Ishikawa (cell line): Measurements from ENCODE around the gene TMEM131.

Source experiments
- CEBPB ChIP-seq: IDR thresholded peaks from 2 replicates; pipeline ENCODE4 v1.6.1; 2012
- EP300 ChIP-seq: IDR thresholded peaks from 2 replicates; pipeline ENCODE4 v1.6.1; 2012; ENCODE audit warnings: borderline replicate concordance
- NFIC ChIP-seq: IDR thresholded peaks from 2 replicates; pipeline ENCODE4 v1.6.1; 2012
- TAF1 ChIP-seq: IDR thresholded peaks from 2 replicates; pipeline ENCODE4 v1.6.1; 2012; ENCODE audit warnings: low read depth, mild to moderate bottlenecking
- TCF12 ChIP-seq: IDR thresholded peaks from 2 replicates; pipeline ENCODE4 v1.6.1; 2012; ENCODE audit warnings: low read depth
- TF ChIP-seq, protein P1 (sequence below): IDR thresholded peaks from 2 replicates; pipeline ENCODE4 v1.6.1; 2012

- TF ChIP-seq NFIC (no peak), TCF12 (no peak), TAF1 (no peak), CEBPB (no peak), EP300 (no peak)
- TF ChIP-seq, protein P1, sequence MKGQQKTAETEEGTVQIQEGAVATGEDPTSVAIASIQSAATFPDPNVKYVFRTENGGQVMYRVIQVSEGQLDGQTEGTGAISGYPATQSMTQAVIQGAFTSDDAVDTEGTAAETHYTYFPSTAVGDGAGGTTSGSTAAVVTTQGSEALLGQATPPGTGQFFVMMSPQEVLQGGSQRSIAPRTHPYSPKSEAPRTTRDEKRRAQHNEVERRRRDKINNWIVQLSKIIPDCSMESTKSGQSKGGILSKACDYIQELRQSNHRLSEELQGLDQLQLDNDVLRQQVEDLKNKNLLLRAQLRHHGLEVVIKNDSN, result no peak
Observed at GRCh38 chr2:97966545-97967215, 29.1 kb downstream of the TMEM131 start.
